ENCODE results near the gene EML4.

The EML4 gene

GRCh38 chr2:42382144-42382543, 213.0 kb downstream of the EML4 start:
- no peak for TF ChIP-seq CTCF (IDR thresholded peaks at IDR 0.05; ENCODE audit: low read depth, low read length, missing control alignments)
- DNase-seq (ENCODE audit: low read depth), result no peak
- H3K4me3 ChIP-seq (ENCODE audit: low read depth, low read length), result no peak overlapping the region
- in situ Hi-C loops (cut with HindIII; ENCODE audit: low sequenced_read_pairs), result no loop called here

Data from astrocyte of the cerebellum (primary cell).